GM12878 (cell line): ENCODE results near the gene ERC2.

Experiments
- EP300 ChIP-seq, 2 experiments: fragments of 150-350 bp in 1 of 2; IDR thresholded peaks; 2 replicates each; pipeline ENCODE4 v1.6.1; 2011 to 2012; ENCODE audit warnings: low read depth in 2 of 2, low read length in 2 of 2, borderline replicate concordance in 1 of 2, improper control_type of control experiment in 1 of 2, inconsistent platforms in 1 of 2; ENCODE audit not compliant: control insufficient read depth in 1 of 2
- FOXK2 ChIP-seq: fragments of 450-650 bp; IDR thresholded peaks from 2 replicates; pipeline ENCODE4 v1.6.1; 2017; ENCODE audit warnings: mild to moderate bottlenecking, moderate library complexity
- MXI1 ChIP-seq: fragments of 150-350 bp; IDR thresholded peaks from 2 replicates; pipeline ENCODE4 v1.6.1; 2011; ENCODE audit warnings: low read depth, mild to moderate bottlenecking, inconsistent platforms, low read length, improper control_type of control experiment
- PAX5 ChIP-seq: IDR thresholded peaks from 2 replicates; pipeline ENCODE4 v1.6.1; 2011; ENCODE audit warnings: low read depth, low read length, borderline replicate concordance
- POLR2AphosphoS2 ChIP-seq: IDR thresholded peaks from 2 replicates; pipeline ENCODE4 v1.6.1; 2011; ENCODE audit warnings: low read depth, mild to moderate bottlenecking, low read length, improper control_type of control experiment, moderate library complexity
- POLR2AphosphoS5 ChIP-seq: IDR thresholded peaks from 2 replicates; pipeline ENCODE4 v1.6.1; 2011; ENCODE audit warnings: mild to moderate bottlenecking, low read length, inconsistent platforms
- RB1 ChIP-seq: fragments of 450-650 bp; formaldehyde crosslinking; IDR thresholded peaks from 2 replicates; pipeline ENCODE4 v1.6.1; 2017; ENCODE audit warnings: mild to moderate bottlenecking, borderline replicate concordance
- WRNIP1 ChIP-seq: IDR thresholded peaks from 2 replicates; pipeline ENCODE4 v1.6.1; 2011; ENCODE audit warnings: low read depth, low read length, improper control_type of control experiment, borderline replicate concordance
- YY1 ChIP-seq: IDR thresholded peaks from 2 replicates; pipeline ENCODE4 v1.6.1; 2011; ENCODE audit warnings: low read depth, mild to moderate bottlenecking, low read length
- ZNF274 ChIP-seq: IDR thresholded peaks from one replicate; pipeline ENCODE4 v1.8.0; 2011; ENCODE audit not compliant: insufficient read length, insufficient read depth
- TF ChIP-seq, protein P1 (sequence below): IDR thresholded peaks from 2 replicates; pipeline ENCODE4 v1.6.1; 2011; ENCODE audit warnings: low read depth, mild to moderate bottlenecking, low read length, moderate library complexity, borderline replicate concordance; ENCODE audit errors: extremely low read depth

- TF ChIP-seq, protein P1, sequence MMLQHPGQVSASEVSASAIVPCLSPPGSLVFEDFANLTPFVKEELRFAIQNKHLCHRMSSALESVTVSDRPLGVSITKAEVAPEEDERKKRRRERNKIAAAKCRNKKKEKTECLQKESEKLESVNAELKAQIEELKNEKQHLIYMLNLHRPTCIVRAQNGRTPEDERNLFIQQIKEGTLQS: no peak
- TF ChIP-seq YY1: no peak
- TF ChIP-seq EP300 (IDR thresholded peaks at IDR 0.05; ENCODE audit: borderline replicate concordance in 1 of 2, control insufficient read depth in 1 of 2, low read depth in 2 of 2, low read length in 2 of 2): no peak
- TF ChIP-seq FOXK2: no peak
- no peak for TF ChIP-seq WRNIP1
- no peak for TF ChIP-seq MXI1
- no peak for TF ChIP-seq POLR2AphosphoS5
- no peak for TF ChIP-seq ZNF274
- TF ChIP-seq PAX5: no peak
- TF ChIP-seq RB1: no peak
- TF ChIP-seq POLR2AphosphoS2: no peak
These were observed 613.8 kb downstream of the ERC2 start for GRCh38 chr3:55854494-55854893.
